Hepatocyte (in vitro differentiated cells): ENCODE measurements around the gene SH3TC2.

ENCODE experiments used
- CTCF ChIP-seq: fragments of 200-600 bp; sonication (generic); IDR thresholded peaks from 2 replicates; pipeline ENCODE4 v1.5.1; 2016; ENCODE audit warnings: antibody characterized with exemption, mild to moderate bottlenecking; ENCODE audit not compliant: poor library complexity
- EZH2phosphoT487 ChIP-seq: fragments of 200-600 bp; sonication (generic); IDR thresholded peaks from one replicate; pipeline ENCODE4 v1.6.1; 2018; ENCODE audit warnings: antibody characterized with exemption, mild to moderate bottlenecking, low read depth, moderate library complexity; ENCODE audit not compliant: unreplicated experiment, severe bottlenecking

- TF ChIP-seq CTCF (no peak), EZH2phosphoT487 (no peak)
Observed at GRCh38 chr5:149030392-149030791, 32.5 kb downstream of the SH3TC2 start.
